Measurements from ENCODE around the gene L1CAM. TPM values are rescaled to one million over a fixed set of nuclear protein-coding genes. Genes with fewer than 3 reads are reported as not detected.

The L1CAM gene
- total RNA-seq, 1 donor from 2014 or later, result 137 TPM

DNA sequence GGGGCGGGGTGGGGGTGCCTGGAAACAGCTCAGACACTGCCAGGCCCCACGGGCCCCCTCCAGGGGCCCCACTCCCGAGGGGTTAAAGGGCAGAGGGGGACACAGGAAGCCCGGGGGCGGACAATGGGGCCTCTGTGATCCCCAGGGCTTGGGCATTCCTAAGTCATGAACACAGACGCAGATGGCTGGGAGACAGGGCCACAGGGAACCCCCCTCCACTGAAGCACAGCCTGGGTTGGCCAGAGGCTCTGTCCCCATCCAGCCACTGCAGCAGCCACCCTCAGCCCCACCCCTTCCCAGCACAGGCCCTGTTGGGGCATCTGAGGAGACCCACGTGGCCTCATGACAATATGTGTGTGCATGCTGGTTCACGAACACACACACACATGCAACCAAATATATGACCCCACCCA is 3.9 kb downstream of the L1CAM start:
- Mint-ChIP-seq H3K27ac (ENCODE audit: unreplicated experiment) (peak overlapping the region; percentile 88), H3K36me3 (ENCODE audit: low read depth) (peaks cover 3% of the 10 kb centered on the region), H3K4me3 (peak overlapping the region; percentile 85), H3K9me3 (no peaks in the 10 kb centered on the region), H3K27me3 (ENCODE audit: low read depth) (peaks cover 21% of the 10 kb centered on the region), H3K4me1 (peaks cover 48% of the 10 kb centered on the region)
- peak; percentile 65 for DNase-seq (ENCODE audit: low read depth, low spot score)
- TF ChIP-seq, protein P1, sequence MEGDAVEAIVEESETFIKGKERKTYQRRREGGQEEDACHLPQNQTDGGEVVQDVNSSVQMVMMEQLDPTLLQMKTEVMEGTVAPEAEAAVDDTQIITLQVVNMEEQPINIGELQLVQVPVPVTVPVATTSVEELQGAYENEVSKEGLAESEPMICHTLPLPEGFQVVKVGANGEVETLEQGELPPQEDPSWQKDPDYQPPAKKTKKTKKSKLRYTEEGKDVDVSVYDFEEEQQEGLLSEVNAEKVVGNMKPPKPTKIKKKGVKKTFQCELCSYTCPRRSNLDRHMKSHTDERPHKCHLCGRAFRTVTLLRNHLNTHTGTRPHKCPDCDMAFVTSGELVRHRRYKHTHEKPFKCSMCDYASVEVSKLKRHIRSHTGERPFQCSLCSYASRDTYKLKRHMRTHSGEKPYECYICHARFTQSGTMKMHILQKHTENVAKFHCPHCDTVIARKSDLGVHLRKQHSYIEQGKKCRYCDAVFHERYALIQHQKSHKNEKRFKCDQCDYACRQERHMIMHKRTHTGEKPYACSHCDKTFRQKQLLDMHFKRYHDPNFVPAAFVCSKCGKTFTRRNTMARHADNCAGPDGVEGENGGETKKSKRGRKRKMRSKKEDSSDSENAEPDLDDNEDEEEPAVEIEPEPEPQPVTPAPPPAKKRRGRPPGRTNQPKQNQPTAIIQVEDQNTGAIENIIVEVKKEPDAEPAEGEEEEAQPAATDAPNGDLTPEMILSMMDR (conservative IDR thresholded peaks at IDR 0.05), result no peak

DNA sequence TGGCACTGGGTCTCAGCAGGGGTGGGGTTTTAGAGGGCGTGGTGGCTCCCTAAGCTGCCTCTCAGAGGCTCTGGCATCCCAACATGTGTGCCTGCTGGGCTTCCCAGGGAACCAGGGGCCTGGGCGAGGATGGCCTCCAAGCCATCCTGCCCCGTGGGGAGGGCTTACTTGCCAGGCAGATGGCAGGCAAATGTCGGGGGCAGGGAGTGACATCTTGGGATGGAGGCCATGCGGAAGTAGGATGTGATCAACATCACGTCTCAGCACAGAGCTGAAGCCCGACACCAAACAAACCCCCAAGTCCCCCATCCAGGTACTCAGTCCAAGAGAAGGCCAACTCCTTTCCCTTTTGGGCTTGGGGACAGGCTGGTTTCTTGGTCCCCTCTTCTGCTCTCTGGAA is 4.7 kb downstream of the L1CAM start:
- Mint-ChIP-seq H3K36me3 (ENCODE audit: low read depth) (peaks cover 5% of the 10 kb centered on the region), H3K4me1 (peaks cover 47% of the 10 kb centered on the region), H3K27me3 (ENCODE audit: low read depth) (peaks cover 17% of the 10 kb centered on the region), H3K9me3 (peaks cover 2% of the 10 kb centered on the region), H3K4me3 (peak overlapping the region; percentile 56), H3K27ac (ENCODE audit: unreplicated experiment) (no peak overlapping the region)
- TF ChIP-seq, protein P1 (conservative IDR thresholded peaks at IDR 0.05), result no peak
- no peak for DNase-seq (ENCODE audit: low read depth, low spot score)

DNA sequence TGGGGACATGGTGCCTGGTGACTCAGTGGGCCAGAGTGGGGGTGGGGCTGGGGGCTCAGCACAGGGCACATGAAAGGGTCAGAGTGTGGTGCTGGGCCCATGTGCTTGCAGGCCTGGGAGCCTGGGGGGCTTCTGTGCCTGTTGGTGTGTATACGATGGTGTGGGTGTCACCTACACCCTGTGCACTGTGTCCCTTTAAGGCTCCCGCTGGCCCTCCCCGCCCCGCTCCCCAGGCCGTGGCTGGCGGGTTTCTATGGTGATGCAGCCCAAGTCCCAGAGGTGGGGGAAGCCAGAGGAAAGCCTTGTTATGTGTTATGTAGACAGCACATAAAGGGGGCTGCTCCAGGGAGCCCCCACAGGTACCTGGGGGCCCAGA is 5.5 kb downstream of the L1CAM start:
- Mint-ChIP-seq H3K9me3 (peaks cover 2% of the 10 kb centered on the region), H3K36me3 (ENCODE audit: low read depth) (peaks cover 7% of the 10 kb centered on the region), H3K4me3 (peak overlapping the region; percentile 71), H3K4me1 (peaks cover 50% of the 10 kb centered on the region), H3K27me3 (ENCODE audit: low read depth) (peaks cover 20% of the 10 kb centered on the region), H3K27ac (ENCODE audit: unreplicated experiment) (no peak overlapping the region)
- TF ChIP-seq, protein P1 (conservative IDR thresholded peaks at IDR 0.05), result no peak
- no peak for DNase-seq (ENCODE audit: low read depth, low spot score)

DNA sequence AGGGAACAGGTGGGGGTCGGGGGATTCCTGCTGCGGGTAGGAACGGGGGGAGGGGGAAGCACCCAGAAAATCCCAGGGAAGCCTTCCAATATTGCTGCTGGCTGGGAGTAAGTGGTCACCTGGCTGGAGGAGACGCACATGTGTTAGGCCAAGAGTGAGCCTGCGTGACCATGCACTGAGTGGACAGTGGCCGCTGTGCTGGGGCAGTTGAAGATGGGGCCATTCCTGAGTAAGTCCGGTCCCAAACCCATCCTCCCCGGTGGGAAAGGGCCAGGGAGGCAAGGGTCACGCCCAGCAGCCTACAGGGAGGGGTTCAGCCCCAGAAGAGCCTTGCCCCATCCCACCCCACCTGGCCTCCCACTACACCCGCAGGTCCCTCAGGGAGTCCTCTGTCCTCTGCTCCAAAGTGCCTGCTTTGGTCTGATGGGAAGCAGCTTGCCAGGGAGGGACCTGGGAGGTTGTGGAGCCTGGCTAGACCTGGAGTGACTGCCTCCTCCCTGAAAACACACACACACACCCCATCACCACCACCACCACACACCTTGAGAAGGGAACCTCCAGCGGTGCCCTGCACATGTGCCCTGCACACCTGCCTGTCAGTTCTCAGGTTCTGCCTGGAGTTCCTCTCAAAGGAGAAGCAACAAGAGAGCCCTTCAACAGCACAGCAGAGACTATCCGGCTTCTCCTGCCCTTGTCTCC is 6.1 kb downstream of the L1CAM start:
- peak overlapping the region; percentile 83 for H3K4me3 Mint-ChIP-seq
- DNase-seq (ENCODE audit: low read depth, low spot score), result no peak
- peak overlapping the region; percentile 91 for H3K27ac Mint-ChIP-seq (ENCODE audit: unreplicated experiment)
- H3K27me3 Mint-ChIP-seq (ENCODE audit: low read depth), result peaks cover 16% of the 10 kb centered on the region
- peaks cover 52% of the 10 kb centered on the region for H3K4me1 Mint-ChIP-seq
- peaks cover 3% of the 10 kb centered on the region for H3K9me3 Mint-ChIP-seq
- TF ChIP-seq, protein P1 (conservative IDR thresholded peaks at IDR 0.05), result no peak
- peaks cover 10% of the 10 kb centered on the region for H3K36me3 Mint-ChIP-seq (ENCODE audit: low read depth)

DNA sequence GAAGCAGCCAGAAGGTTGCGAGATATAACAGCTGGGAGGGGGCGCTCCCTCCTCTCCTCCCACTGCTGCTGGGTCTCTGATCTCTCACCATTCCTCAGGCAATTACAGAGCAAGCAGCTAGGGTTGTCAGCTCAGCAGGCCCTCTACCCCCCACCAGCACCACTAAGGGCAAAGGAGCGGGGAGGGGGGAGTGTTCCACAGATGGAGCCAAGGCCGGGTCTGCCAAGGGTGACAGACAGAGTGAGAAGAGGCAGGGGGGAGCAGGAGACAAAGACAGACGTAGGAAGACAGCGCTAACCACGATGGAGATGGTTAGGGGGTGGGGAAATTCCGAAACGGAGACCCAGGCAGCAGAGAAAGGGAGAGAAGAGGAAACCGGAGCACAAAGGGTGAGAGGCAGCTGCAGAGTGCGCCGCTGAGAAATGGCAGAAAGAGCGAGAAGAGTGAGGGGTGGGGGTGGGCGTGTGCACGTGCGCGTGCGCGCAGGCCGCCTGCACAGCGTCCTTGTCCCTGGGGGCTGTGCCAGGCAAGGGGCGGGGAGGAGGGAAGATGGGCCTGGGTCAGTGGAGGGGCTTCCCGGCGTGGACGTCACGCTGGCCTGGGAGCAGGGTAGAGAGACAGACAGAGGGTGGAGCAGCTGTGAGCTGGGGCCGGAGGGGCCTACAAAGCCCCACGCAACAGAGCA is 6.9 kb downstream of the L1CAM start:
- peak; percentile 24 for DNase-seq (ENCODE audit: low read depth, low spot score)
- Mint-ChIP-seq H3K9me3 (peaks cover 5% of the 10 kb centered on the region), H3K36me3 (ENCODE audit: low read depth) (peaks cover 9% of the 10 kb centered on the region), H3K4me3 (peak overlapping the region; percentile 83), H3K27me3 (ENCODE audit: low read depth) (peaks cover 13% of the 10 kb centered on the region), H3K4me1 (peaks cover 55% of the 10 kb centered on the region), H3K27ac (ENCODE audit: unreplicated experiment) (peak overlapping the region; percentile 91)
- TF ChIP-seq, protein P1 (conservative IDR thresholded peaks at IDR 0.05), result no peak
